Fibroblast of the aortic adventitia (primary cell): Measurements from ENCODE around the gene DNMT3L. TPM values are rescaled to one million over a fixed set of nuclear protein-coding genes. Genes with fewer than 3 reads are reported as not detected.

Experiments used
- DNase-seq: peaks from one replicate; pipeline ENCODE4 v3.0.0-alpha.2; 2010; ENCODE audit warnings: low read depth
- H3K4me3 ChIP-seq: 2 replicates; pipeline ENCODE4 v1.5.1; 2011; ENCODE audit warnings: low read depth, mild to moderate bottlenecking, control low read depth, low read length, moderate library complexity
- CTCF ChIP-seq: IDR thresholded peaks from 2 replicates; pipeline ENCODE4 v1.5.1; 2011; ENCODE audit warnings: mild to moderate bottlenecking, low read length, control low read depth, inconsistent platforms; ENCODE audit not compliant: insufficient read depth
- total RNA-seq: library from RNA; depleted of rRNA; stranded (reverse); fragments of >200 nt; gene quantifications from 2 replicates; pipeline ENCODE4 v1.2.3, GENCODE V29; 2012; ENCODE audit warnings: low replicate concordance

The DNMT3L gene
- total RNA-seq, 1 donor: not detected

- TF ChIP-seq CTCF: no peak
- DNase-seq: no peak
These were observed 28.8 kb upstream of the DNMT3L start for GRCh38 chr21:44290327-44291077.

GRCh38 chr21:44289381-44290010 lies 27.8 kb upstream of the DNMT3L start:
- no peak for DNase-seq
- TF ChIP-seq CTCF: no peak
- H3K4me3 ChIP-seq: no peak overlapping the region

More at GRCh38 chr21:44290327-44291077, 28.8 kb upstream of the DNMT3L start:
- no peak overlapping the region for H3K4me3 ChIP-seq

GRCh38 chr21:44288251-44289110 lies 26.8 kb upstream of the DNMT3L start:
- H3K4me3 ChIP-seq: no peak overlapping the region
- DNase-seq: no peak
- no peak for TF ChIP-seq CTCF

- no peak overlapping the region for H3K4me3 ChIP-seq
- no peak for DNase-seq
- no peak for TF ChIP-seq CTCF
These were observed 25.3 kb upstream of the DNMT3L start for GRCh38 chr21:44286716-44287632.

GRCh38 chr21:44286086-44286715 lies 24.5 kb upstream of the DNMT3L start:
- no peak for TF ChIP-seq CTCF
- DNase-seq: no peak

More at GRCh38 chr21:44286086-44286715, 24.5 kb upstream of the DNMT3L start:
- H3K4me3 ChIP-seq: no peak overlapping the region
